ENCODE measurements around the gene EVX1.

Gene EVX1

DNA sequence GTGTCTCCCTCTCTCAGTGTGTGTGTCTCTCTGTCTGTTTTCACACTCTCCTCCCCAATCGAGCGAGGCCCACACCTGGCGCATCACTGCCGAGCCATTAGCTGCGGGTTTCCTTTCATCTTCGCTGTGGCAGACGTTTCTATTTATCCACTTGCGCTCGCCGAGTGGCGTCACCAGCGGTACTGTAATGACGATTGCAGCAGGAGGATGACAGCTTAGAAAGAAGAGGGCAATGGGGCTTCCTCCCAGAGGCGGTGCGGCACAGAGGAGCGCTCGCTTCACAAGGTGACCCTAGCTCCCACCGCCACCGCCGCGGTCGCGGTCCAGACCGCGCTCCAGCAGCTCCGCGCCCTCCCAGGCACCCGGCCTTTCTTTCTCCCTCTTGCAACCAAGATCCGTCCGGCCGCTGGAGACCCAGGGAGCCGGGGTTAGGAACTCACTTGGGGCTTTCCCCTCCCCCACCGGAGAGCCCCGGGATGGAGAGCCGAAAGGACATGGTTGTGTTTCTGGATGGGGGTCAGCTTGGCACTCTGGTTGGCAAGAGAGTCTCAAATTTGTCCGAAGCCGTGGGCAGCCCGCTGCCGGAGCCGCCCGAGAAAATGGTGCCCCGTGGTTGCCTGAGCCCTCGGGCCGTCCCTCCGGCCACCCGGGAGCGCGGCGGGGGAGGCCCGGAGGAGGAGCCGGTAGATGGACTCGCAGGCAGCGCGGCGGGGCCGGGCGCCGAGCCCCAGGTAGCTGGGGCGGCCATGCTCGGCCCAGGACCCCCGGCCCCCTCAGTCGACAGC, at the start of gene EVX1:
EVX1 (plus strand) TSS at position 248 of the 785 bp plus-strand sequence; CDS start at position 477, 229 bp downstream.
- DNase-seq, result peak; percentile 79

- DNase-seq, result no peak
Observed at GRCh38 chr7:27193335-27194001, 49.1 kb upstream of the EVX1 start.

GRCh38 chr7:27194002-27194352, 48.6 kb upstream of the EVX1 start:
- no peak for DNase-seq

GRCh38 chr7:27194686-27195379, 47.8 kb upstream of the EVX1 start:
- DNase-seq, result no peak

DNA sequence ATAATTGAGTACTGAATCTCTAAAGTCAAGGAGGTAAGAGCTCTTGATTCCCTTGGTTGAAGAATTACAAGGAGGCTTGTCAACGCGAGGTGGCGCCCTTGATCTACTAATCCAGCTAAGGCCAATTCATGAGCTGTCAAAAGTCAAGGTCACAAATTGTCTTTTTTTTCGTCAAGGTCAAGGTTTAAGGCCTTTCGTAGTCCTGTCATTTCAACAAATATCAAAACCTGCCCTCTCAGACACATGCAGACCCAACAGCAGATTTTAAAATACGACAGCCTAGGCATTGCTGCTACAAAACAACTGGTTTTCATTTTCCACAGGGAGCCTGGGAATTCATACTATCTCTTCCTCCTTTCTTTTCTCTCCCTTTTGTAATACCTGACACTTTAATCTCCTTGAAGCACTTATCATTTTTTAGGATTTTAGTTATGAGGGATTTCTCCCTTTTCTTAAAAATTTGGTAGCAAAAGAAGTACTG, 46.3 kb upstream of the EVX1 start:
- DNase-seq, result peak; percentile 83

GRCh38 chr7:27197137-27198042, 45.2 kb upstream of the EVX1 start:
- peak; percentile 39 for DNase-seq

GRCh38 chr7:27198138-27198841, 44.3 kb upstream of the EVX1 start:
- DNase-seq, result no peak

DNA sequence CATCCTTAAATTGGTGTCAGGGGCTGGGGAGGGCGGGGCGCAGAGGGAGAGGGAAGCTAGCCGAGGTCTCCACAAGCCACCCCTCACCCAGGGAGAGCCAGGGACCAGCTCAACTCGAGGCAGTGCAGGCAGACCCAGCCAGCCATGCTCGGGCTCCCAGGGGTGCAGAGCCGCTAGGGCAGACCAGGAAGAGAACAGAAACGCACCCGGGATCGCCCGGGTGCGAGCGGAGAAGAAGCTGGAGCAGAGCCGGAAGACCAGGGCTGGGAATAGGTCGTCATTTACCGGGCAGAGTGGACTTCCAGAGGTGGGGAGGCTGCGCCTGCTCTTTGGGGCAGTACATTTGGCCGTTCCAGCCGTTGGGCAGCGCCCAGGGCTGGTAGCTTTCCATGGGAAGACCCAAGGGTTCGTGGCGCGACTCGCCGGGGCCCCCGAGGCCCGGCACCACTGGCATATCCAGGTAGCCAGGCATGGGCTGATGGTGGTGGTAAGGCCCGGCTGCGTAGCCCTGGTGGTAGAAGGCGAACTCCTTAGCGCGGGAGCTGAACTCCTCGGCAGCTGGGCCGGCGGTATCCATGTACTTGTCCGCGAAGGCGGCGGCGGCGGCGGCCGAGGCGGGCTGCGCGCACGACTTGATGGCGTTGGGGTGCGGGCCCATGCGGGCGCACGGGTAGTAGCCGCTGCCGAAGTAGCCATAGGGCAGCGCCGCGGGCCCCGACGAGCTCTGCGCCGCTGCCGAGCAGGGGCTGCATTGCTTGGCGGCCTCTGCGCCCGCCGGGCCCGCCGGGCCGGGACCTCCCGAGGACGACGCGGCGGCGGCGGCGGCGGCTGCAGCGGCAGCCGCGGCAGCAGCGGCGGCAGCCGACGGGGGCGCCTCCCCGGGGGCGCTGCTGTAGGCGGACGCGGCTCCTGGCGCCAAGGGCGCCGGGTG, 43.5 kb upstream of the EVX1 start:
- DNase-seq, result peak; percentile 21

DNA sequence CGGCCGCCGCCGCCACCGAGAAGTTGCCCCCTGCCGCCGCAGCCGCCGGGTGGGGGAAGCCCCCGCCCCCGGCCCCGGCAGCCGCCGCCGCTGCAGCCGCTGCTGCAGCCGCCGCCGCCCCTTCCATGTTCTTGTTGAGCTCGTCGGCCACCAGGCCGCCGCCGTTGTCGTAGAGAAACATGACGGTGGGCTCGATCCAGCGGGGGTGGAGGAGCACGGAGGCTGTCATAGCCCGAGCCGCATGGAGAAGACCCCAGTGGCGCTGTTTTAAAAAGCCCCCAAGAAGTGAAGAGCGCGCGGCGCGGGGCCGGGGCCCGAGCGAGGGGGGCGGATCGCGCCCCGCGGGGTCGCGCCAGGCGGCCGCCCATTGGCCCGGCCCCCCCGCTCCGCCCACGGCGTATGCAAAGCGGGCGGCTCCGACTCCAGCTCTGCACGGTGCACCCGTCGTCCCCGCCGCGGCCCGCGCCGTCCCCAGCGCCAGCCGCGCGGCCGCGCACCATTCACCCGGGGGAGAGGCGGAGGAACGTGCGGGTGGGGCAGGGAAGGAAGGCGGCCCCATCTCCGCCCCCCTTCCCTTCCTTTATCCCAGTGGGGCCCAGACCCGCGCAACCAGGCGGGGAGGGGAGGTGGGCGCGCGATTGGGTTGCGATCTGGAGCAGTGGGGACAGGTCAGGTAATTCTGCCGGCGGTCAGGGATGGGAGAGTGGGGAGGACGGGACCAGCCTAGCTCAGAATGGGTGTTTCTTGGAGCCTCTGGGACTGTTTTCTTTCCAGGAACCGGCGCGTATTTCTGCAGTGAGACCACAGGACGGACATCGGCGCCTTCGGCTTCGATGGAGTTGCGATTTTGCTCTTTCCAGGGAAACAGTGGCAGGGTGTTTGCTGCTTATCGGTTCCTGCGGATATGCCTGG, 42.5 kb upstream of the EVX1 start, which contains the start of gene HOXA13:
HOXA13 (minus strand) TSS at position 243 of the 912 bp plus-strand sequence; CDS start at position 229, 14 bp downstream.
- DNase-seq, result peak; percentile 47

DNA sequence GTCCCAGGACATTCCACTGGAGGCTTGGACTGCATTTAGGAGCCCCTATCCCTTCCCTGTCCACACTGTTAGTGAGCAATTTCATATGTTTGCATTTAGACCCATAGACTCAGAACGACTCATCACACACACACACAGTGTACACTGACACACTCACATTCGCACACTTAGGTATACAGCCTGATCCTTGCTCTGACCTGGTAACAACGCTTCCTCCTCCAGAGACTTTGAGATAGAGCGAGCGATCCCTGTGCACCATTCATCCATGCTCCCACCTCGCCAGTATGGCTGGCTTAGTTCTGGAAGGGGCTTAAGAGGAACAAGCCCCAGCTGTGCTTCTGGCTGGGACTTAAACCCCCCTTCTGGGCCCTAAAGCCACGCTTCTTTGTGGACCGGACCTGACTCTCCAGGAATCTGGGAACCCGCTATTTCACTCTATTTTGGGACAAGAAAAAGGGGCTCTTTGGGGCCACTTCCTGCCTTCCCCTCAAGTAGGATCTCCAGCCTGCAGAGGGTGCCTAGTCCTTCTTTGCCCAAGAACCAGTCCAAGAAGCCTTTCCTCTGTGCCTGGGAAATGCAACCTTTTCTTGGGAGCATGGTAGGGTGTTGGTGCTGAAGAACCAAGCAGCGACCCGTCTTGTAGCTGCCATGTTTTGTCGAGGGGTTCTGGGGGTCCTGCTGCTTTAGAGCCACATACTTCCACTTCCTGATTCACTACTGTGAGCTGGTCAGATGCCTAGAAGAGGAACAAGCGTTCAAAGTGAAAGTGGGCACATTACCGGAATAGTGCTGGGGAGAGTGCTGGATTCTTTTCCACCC, 41.6 kb upstream of the EVX1 start:
- no peak for DNase-seq

DNA sequence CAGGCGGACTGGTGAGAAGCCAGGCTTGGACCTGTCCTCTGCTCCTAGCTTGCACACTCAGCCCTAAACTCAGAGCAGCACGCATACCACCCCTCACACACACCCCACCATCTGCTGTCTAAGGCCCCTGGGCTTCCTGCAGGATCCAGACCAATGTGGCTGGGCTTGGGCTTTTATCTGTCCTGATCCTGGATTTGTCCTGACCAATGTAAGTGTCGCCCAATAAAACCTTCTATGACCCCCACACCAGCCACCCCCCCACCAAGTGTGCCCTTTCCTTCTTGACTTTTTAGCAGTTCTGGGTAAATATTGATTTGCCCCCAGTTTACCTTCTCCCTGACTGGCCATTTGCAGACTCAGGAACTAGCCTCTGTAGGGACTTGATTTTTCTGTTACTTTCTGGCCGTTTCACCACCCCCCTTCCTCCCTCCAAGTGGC, 41.0 kb upstream of the EVX1 start:
- DNase-seq, result no peak

- DNase-seq, result no peak
Observed at GRCh38 chr7:27202018-27202861, 40.4 kb upstream of the EVX1 start.

DNA sequence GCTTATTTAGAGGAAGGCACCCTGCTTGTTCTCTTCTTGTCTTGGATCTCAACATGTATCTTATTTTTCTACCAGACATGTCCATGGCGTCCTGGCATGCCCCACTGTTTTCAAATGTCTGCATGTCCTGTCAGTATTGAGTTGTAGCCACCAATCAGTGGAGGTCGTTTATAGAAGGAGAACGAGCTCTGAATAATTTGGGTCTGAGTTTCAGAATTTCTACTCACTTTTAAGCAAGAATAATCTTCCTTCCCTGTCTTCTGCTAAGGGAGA, 39.8 kb upstream of the EVX1 start:
- DNase-seq, result no peak

DNA sequence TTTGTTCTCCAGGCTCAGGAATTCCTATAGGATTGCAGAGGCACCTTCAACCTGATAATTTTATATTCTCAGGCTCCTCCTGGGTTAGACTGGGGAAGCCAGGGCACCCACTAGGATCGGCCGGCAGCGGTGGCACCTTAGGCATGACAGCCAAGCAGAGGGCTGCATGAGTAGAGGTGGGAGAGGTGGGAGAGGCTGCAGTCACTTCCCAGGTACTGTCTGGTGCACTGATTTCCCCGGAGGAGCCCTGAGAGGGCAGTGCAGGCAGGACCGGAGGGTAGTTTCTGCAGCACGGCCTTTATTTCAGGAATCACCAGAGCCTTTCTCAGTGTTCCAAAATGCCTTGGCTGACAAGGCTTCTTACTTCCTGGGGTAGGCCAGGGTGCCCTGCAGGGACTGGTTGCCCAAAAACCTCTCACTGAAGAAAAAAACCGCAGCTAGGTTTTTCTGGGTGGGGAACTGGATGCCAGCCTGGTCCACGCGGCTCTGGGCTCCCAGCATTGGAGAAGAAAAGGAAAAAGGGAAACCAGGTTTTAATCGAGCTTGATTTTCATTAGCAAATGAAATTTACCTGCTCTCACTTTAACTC, 39.1 kb upstream of the EVX1 start:
- no peak for DNase-seq

GRCh38 chr7:27203964-27204594, 38.5 kb upstream of the EVX1 start:
- no peak for DNase-seq

DNA sequence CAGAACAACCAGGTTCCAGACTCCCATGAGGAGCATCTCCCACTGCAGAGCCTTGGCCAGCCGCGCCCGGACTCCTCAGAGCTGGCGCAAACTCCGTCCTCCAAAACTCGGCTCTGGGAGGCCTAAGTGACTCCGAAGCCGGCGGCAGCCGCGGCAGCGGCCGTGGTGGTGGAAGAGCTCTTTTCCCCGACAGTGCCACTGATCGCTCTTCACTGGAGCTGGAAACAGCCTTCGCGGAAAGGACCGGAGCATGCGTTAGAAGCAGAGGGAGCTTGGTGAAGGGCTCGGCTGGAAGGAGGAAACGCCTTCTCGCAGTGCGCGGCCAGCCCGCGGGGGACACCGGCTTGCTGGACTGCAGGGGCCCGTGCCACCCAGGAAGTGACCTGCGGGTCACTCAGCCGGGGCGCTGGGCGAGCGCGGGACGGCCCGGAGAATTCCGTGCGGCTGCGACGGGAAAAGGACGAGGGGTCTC, 37.7 kb upstream of the EVX1 start:
- DNase-seq, result peak; percentile 26
